ENCODE data around the gene INVS. TPM values are rescaled to one million over a fixed set of nuclear protein-coding genes. Genes with fewer than 3 reads are reported as not detected.

The INVS gene
- total RNA-seq, 2 experiments from 2014 or later, result 30.7 to 36.7 TPM

DNA sequence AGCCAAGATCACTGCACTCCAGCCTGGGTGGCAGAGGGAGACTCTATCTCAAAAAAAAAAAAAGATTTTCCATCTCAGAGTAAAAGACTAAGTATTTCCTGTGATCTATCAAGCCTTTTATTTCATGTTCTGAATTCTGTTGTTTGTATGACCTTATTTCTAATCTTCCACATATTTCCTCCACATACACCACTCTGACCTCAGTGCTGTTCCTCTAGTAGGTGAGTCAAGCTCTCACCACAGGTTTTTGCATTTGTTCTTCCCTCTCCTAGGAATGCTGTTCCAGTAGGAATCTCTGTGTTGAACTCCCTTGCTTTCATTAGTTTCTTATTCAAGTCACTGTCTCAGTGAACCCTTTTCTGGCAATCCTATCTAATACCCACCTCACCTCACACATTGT lies 68.1 kb downstream of the INVS start:
- TF ChIP-seq CTCF (conservative IDR thresholded peaks at IDR 0.05; ENCODE audit: low read length), result no peak
- no peak for TF ChIP-seq EZH2phosphoT487 (IDR thresholded peaks at IDR 0.05; ENCODE audit: borderline replicate concordance, low read depth, low read length)
- Histone ChIP-seq H3K9me2 (ENCODE audit: insufficient read depth, low read length) (no peaks in the 10 kb centered on the region), H3K79me2 (ENCODE audit: insufficient read depth, low read depth, low read length) (no peaks in the 10 kb centered on the region), H3K4me3 (ENCODE audit: low read depth, low read length, poor library complexity, severe bottlenecking) (no peak overlapping the region), H3K9me3 (ENCODE audit: low read length) (no peaks in the 10 kb centered on the region), H2AFZ (ENCODE audit: low read length) (no peak overlapping the region), H3K36me3 (ENCODE audit: insufficient read depth, low read length) (no peaks in the 10 kb centered on the region; the same call in 1 of the 2 replicates), H3K4me2 (ENCODE audit: low read length) (no peak overlapping the region), H3K27ac (ENCODE audit: low read depth, low read length, poor library complexity, severe bottlenecking) (no peak overlapping the region), H4K20me1 (ENCODE audit: insufficient read depth, low read length) (no peaks in the 10 kb centered on the region), H3K4me1 (ENCODE audit: insufficient read depth, low read length, poor library complexity, severe bottlenecking) (no peaks in the 10 kb centered on the region)
- no peak for DNase-seq (ENCODE audit: low spot score)
- intact Hi-C loops (cut with micrococcal nuclease; ENCODE audit: unreplicated experiment), result no loop called here
- no TSS peak for BruUV-seq (replicated peaks)
- POLR2A ChIA-PET, result no interaction called here
- CTCF ChIA-PET (ENCODE audit: unreplicated experiment), result no interaction called here

- intact Hi-C loops (cut with micrococcal nuclease; ENCODE audit: unreplicated experiment), result no loop called here
- no peak overlapping the region for H3K4me3 ChIP-seq (ENCODE audit: low read depth, low read length, poor library complexity, severe bottlenecking)
- H3K36me3 ChIP-seq (ENCODE audit: insufficient read depth, low read length), result peaks cover 7% of the 10 kb centered on the region
- H3K79me2 ChIP-seq (ENCODE audit: insufficient read depth, low read depth, low read length), result no peaks in the 10 kb centered on the region
- H4K20me1 ChIP-seq (ENCODE audit: insufficient read depth, low read length), result no peaks in the 10 kb centered on the region
- H3K9me2 ChIP-seq (ENCODE audit: insufficient read depth, low read length), result no peaks in the 10 kb centered on the region
- no peaks in the 10 kb centered on the region for H3K9me3 ChIP-seq (ENCODE audit: low read length)
- DNase-seq (ENCODE audit: low spot score), result no peak
- POLR2A ChIA-PET, result no interaction called here
- BruUV-seq (replicated peaks), result no TSS peak
- H3K27ac ChIP-seq (ENCODE audit: low read depth, low read length, poor library complexity, severe bottlenecking), result no peak overlapping the region
- CTCF ChIA-PET (ENCODE audit: unreplicated experiment), result no interaction called here
- H3K4me1 ChIP-seq (ENCODE audit: insufficient read depth, low read length, poor library complexity, severe bottlenecking), result no peaks in the 10 kb centered on the region
- no peak for TF ChIP-seq EZH2phosphoT487 (IDR thresholded peaks at IDR 0.05; ENCODE audit: borderline replicate concordance, low read depth, low read length)
- TF ChIP-seq CTCF (conservative IDR thresholded peaks at IDR 0.05; ENCODE audit: low read length), result no peak
- no peak overlapping the region for H3K4me2 ChIP-seq (ENCODE audit: low read length)
- H2AFZ ChIP-seq (ENCODE audit: low read length), result no peak overlapping the region
Measured at GRCh38 chr9:100167915-100168654, 69.0 kb downstream of the INVS start.

GRCh38 chr9:100170085-100170484 lies 71.0 kb downstream of the INVS start:
- intact Hi-C loops (cut with micrococcal nuclease; ENCODE audit: unreplicated experiment), result no loop called here
- Histone ChIP-seq H3K4me2 (ENCODE audit: low read length) (no peak overlapping the region), H2AFZ (ENCODE audit: low read length) (no peak overlapping the region), H3K36me3 (ENCODE audit: insufficient read depth, low read length) (peaks cover 23% of the 10 kb centered on the region), H3K4me1 (ENCODE audit: insufficient read depth, low read length, poor library complexity, severe bottlenecking) (no peaks in the 10 kb centered on the region), H3K9me2 (ENCODE audit: insufficient read depth, low read length) (no peaks in the 10 kb centered on the region), H3K4me3 (ENCODE audit: low read depth, low read length, poor library complexity, severe bottlenecking) (no peak overlapping the region), H3K27ac (ENCODE audit: low read depth, low read length, poor library complexity, severe bottlenecking) (no peak overlapping the region), H3K79me2 (ENCODE audit: insufficient read depth, low read depth, low read length) (no peaks in the 10 kb centered on the region), H4K20me1 (ENCODE audit: insufficient read depth, low read length) (no peaks in the 10 kb centered on the region), H3K9me3 (ENCODE audit: low read length) (no peaks in the 10 kb centered on the region; the same call in 1 of the 2 replicates)
- BruUV-seq (replicated peaks), result no TSS peak
- CTCF ChIA-PET (ENCODE audit: unreplicated experiment), result no interaction called here
- DNase-seq (ENCODE audit: low spot score), result no peak
- TF ChIP-seq CTCF (conservative IDR thresholded peaks at IDR 0.05; ENCODE audit: low read length) (no peak), EZH2phosphoT487 (IDR thresholded peaks at IDR 0.05; ENCODE audit: borderline replicate concordance, low read depth, low read length) (no peak)
- POLR2A ChIA-PET, result no interaction called here

Measured in OCI-LY7 (cell line).